Activated CD4-positive, alpha-beta T cell treated with anti-CD3 and anti-CD28 coated beads, Interleukin-2, amount 10 ng/mL, durations not matched to agents 7 days and 5 days (primary cell): Measurements from ENCODE around the gene SPAG9. TPM values are rescaled to one million over a fixed set of nuclear protein-coding genes. Genes with fewer than 3 reads are reported as not detected.
A peak's percentile ranks its signal among the peaks of the same experiment; 100 is the strongest.
"Not testable (repeated sequence)": the region's sequence is repeated elsewhere in the genome, so short reads cannot be mapped to it uniquely, and the experiment has no call there.

Experiments
- CTCF ChIA-PET: fragments of 350-600 bp; sonication (Branson Sonifier 250); formaldehyde crosslinking; loops from one replicate; lab custom pipeline; 2021; ENCODE audit warnings: antibody characterized with exemption; lab: Charles Lee
- POLR2A ChIA-PET: fragments of 350-600 bp; sonication (Branson Sonifier 250); formaldehyde crosslinking; loops from one replicate; lab custom pipeline; 2021; ENCODE audit warnings: antibody characterized with exemption; lab: Charles Lee
- DNase-seq: peaks from one replicate; pipeline ENCODE4 v3.0.0-alpha.2; 2020
- H3K27ac Mint-ChIP-seq: one replicate; pipeline ENCODE4 v1.8.0; 2021; ENCODE audit warnings: mild to moderate bottlenecking, moderate library complexity, mixed read lengths
- H3K27me3 Mint-ChIP-seq: one replicate; pipeline ENCODE4 v1.8.0; 2021; ENCODE audit warnings: mixed read lengths
- H3K36me3 Mint-ChIP-seq: one replicate; pipeline ENCODE4 v1.8.0; 2021; ENCODE audit warnings: low read depth, mixed read lengths
- H3K4me1 Mint-ChIP-seq: one replicate; pipeline ENCODE4 v1.8.0; 2021; ENCODE audit warnings: mixed read lengths
- H3K4me3 Mint-ChIP-seq: one replicate; pipeline ENCODE4 v1.8.0; 2021; ENCODE audit warnings: mild to moderate bottlenecking, moderate library complexity, mixed read lengths
- H3K9me3 Mint-ChIP-seq: one replicate; pipeline ENCODE4 v1.8.0; 2021; ENCODE audit warnings: mixed read lengths
- total RNA-seq, 2 experiments: library from RNA; stranded (reverse); gene quantifications; one replicate each; pipeline ENCODE4 v1.2.3, GENCODE V29; 2021

SPAG9 gene
- total RNA-seq, 2 experiments from 2014 or later, result 43.6 to 58.5 TPM

DNA sequence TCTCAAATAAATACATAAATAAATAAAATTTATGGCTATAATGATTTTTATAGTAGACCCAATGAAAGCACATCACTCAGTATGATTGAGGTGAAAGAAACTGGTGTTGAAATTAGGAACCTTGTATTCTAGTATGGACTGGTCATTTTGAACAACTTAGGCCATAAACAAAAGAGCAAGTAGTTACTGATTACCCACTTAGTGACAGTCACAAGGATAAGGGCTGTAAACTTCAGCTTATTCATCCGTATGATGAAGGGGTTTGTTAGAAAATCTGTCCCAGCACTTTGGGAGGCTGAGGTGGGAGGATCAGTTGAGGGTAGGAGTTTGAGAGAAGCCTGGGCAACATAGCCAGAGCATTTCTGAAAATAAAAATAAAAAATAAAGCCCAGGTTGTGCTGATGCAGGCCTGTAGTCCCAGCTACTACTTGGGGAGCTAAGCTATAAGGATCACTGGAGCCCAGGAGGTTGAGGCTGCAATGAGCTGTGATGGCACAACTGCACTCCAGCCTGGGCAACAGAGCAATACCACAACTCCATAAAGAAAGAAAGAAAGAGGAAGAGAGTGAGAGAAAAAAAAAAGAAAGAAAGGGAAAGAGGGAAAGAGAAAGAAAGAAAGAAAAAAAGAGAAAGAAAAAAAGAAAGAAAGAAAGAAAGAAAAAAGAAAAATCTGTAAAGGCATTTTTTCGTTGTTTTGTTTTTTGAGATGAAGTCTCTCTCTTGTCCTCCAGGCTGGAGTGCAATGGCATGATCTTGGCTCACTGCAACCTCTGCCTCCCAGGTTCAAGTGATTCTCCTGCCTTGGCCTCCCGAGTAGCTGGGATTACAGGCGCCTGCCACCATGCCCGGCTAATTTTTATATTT, 4.2 kb upstream of the SPAG9 start:
- Mint-ChIP-seq H3K27ac (no peak overlapping the region), H3K36me3 (peaks cover 2% of the 10 kb centered on the region), H3K4me3 (no peak overlapping the region), H3K9me3 (no peaks in the 10 kb centered on the region), H3K27me3 (no peaks in the 10 kb centered on the region), H3K4me1 (peaks cover 17% of the 10 kb centered on the region)
- ChIA-PET CTCF (interaction anchor here (0.5 to 2.0 kb wide), 3 partner anchors 8 to 28 kb away, joined by 3 to 7 read pairs (median 5); partner anchors contain the start of gene NME1), POLR2A (no interaction called here)
- DNase-seq, result no peak

DNA sequence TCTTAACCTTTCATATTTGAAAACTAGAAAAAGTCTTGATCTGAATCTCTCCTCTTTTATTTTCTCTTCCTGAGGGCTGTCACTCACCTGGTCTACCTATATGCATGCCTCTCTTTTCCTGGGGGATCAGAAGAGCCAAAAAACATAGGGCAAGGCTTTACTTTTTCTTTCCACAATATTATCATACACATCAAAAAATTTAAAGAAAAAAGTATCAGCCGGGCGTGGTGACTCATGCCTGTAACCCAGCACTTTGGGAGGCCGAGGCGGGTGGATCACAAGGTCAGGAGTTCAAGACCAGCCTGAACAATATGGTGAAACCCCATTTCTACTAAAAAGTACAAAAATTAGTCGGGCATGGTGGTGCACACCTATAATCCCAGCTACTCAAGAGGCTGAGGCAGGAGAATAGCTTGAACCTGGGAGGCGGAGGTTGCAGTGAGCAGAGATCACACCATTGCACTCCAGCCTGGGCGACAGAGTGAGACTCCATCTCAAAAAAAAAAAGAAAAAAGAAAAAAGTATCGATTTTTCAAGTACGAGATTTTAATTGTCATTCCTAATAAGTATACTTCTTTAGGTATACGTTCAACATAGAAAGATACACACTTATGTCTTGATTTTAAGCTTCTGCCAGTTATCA, 1.9 kb upstream of the SPAG9 start:
- H3K9me3 Mint-ChIP-seq, H3K27me3 Mint-ChIP-seq, H3K36me3 Mint-ChIP-seq, DNase-seq, POLR2A ChIA-PET, H3K4me3 Mint-ChIP-seq: not testable (repeated sequence)
- Mint-ChIP-seq H3K27ac (peak overlapping the region; percentile 68), H3K4me1 (peaks cover 40% of the 10 kb centered on the region)
- CTCF ChIA-PET, result interaction anchor here (1.8 to 2.0 kb wide), 2 partner anchors 10 to 31 kb away, joined by 5 to 7 read pairs; partner anchors contain the start of gene NME1

DNA sequence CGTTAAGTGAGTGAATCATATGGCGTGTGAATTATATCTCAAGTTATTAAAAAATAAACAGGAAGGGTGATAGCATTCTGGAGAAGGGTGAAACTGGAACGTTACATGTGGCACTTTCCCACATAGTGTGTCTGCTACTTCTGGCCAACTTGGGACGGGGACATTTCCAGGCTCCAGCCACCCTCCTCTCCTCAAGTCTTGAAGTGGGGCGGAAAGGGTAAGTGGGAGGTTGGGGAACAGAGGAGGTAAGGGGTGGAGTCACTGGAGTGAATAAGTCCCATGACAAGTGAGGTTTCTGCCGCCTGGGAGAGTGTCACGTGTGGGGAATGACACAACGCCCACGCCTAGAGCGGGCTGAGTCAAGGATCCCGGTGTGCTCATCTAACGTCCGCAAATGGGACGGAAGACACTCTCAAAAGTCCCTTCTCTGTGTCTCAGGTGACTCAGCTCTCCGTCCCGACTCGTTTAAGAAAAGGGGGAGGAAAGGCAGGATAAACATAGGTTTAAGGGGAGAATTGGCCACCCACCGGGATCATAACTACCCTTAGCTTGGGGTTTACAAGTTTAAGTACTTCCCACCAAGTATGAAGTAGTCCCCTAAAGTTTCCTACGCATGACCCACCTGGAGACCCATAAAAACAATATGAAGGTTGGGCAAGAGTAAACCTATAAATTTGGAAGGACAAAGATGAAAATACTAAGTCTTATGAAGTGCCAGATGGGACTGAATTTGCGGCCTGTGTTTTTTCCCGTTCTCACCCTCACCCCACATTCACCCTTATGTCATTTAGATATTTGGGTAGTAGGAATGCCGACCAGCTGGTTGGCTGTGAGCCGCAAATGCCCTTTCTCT, 1.2 kb upstream of the SPAG9 start:
- Mint-ChIP-seq H3K27me3 (no peaks in the 10 kb centered on the region), H3K4me3 (peak overlapping the region; percentile 93), H3K9me3 (no peaks in the 10 kb centered on the region), H3K27ac (peak overlapping the region; percentile 100), H3K4me1 (peaks cover 48% of the 10 kb centered on the region), H3K36me3 (peaks cover 8% of the 10 kb centered on the region)
- DNase-seq, result peak; percentile 61
- POLR2A ChIA-PET, result no interaction called here
- CTCF ChIA-PET, result no interaction called here

DNA sequence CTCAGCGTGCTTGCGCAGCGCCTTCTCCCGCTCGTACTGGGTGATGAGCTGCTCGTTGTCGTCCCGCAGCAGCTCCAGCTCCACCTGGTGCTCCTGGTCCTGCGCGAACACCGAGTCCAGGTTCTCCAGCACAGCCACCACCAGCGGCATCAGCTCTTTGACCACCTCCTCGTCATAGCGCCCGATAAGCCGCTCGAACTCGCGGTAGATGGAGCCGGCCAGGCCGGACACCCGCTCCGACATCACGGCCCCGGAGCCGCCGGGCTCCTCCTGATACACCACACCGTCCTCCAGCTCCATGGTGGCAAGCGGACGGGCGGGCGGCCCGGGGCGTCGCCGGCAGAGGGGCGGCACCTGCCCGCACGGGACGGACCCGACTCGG, 320 bp downstream of the SPAG9 start:
- ChIA-PET POLR2A (interaction anchor here (0.6 to 0.8 kb wide), 2 partner anchors 33 to 254 kb away, joined by 3 to 4 read pairs; partner anchors contain the start of genes NME1 and TOB1), CTCF (interaction anchor here (1.0 to 1.3 kb wide), 4 partner anchors 10 to 64 kb away, joined by 3 to 6 read pairs (median 5); partner anchors contain the start of gene NME1)
- Mint-ChIP-seq H3K36me3 (peaks cover 11% of the 10 kb centered on the region), H3K4me1 (peaks cover 62% of the 10 kb centered on the region), H3K27me3 (no peaks in the 10 kb centered on the region), H3K9me3 (no peaks in the 10 kb centered on the region), H3K27ac (peak overlapping the region; percentile 93), H3K4me3 (peak overlapping the region; percentile 90)
- DNase-seq, result peak; percentile 54

GRCh38 chr17:51119415-51120356, 982 bp downstream of the SPAG9 start:
- peak overlapping the region; percentile 93 for H3K27ac Mint-ChIP-seq
- H3K36me3 Mint-ChIP-seq, result peaks cover 16% of the 10 kb centered on the region
- H3K4me1 Mint-ChIP-seq, result peaks cover 65% of the 10 kb centered on the region
- ChIA-PET CTCF (interaction anchor here (0.8 to 1.3 kb wide), 6 partner anchors 9 to 63 kb away, joined by 3 to 6 read pairs (median 4); partner anchors contain the start of gene NME1), POLR2A (interaction anchor here (0.6 to 0.8 kb wide), 2 partner anchors 34 to 253 kb away, joined by 3 to 4 read pairs; partner anchors contain the start of genes NME1 and TOB1)
- no peaks in the 10 kb centered on the region for H3K27me3 Mint-ChIP-seq
- H3K9me3 Mint-ChIP-seq, result no peaks in the 10 kb centered on the region
- peak; percentile 53 for DNase-seq
- H3K4me3 Mint-ChIP-seq, result peak overlapping the region; percentile 90

GRCh38 chr17:51118330-51119195, 2.1 kb downstream of the SPAG9 start:
- ChIA-PET CTCF (interaction anchor here (0.8 to 0.9 kb wide), 2 partner anchors 9 to 35 kb away, joined by 3 read pairs; partner anchors contain the start of gene NME1), POLR2A (no interaction called here)
- DNase-seq, result no peak
- H3K27me3 Mint-ChIP-seq, result no peaks in the 10 kb centered on the region
- peak overlapping the region; percentile 90 for H3K4me3 Mint-ChIP-seq
- H3K27ac Mint-ChIP-seq, result peak overlapping the region; percentile 93
- H3K36me3 Mint-ChIP-seq, result peaks cover 16% of the 10 kb centered on the region
- H3K4me1 Mint-ChIP-seq, result peaks cover 65% of the 10 kb centered on the region
- H3K9me3 Mint-ChIP-seq, result no peaks in the 10 kb centered on the region

- no peak for DNase-seq
- ChIA-PET CTCF (interaction anchor here (0.6 kb wide), 1 partner anchor 120 kb away, joined by 3 read pairs; no protein-coding TSS in a partner anchor), POLR2A (no interaction called here)
- H3K27ac Mint-ChIP-seq, result peak overlapping the region; percentile 33
- no peak overlapping the region for H3K4me3 Mint-ChIP-seq
- peaks cover 48% of the 10 kb centered on the region for H3K4me1 Mint-ChIP-seq
- peaks cover 18% of the 10 kb centered on the region for H3K36me3 Mint-ChIP-seq
- no peaks in the 10 kb centered on the region for H3K27me3 Mint-ChIP-seq
- H3K9me3 Mint-ChIP-seq, result no peaks in the 10 kb centered on the region
Measured at GRCh38 chr17:51115179-51115578, 5.5 kb downstream of the SPAG9 start.

DNA sequence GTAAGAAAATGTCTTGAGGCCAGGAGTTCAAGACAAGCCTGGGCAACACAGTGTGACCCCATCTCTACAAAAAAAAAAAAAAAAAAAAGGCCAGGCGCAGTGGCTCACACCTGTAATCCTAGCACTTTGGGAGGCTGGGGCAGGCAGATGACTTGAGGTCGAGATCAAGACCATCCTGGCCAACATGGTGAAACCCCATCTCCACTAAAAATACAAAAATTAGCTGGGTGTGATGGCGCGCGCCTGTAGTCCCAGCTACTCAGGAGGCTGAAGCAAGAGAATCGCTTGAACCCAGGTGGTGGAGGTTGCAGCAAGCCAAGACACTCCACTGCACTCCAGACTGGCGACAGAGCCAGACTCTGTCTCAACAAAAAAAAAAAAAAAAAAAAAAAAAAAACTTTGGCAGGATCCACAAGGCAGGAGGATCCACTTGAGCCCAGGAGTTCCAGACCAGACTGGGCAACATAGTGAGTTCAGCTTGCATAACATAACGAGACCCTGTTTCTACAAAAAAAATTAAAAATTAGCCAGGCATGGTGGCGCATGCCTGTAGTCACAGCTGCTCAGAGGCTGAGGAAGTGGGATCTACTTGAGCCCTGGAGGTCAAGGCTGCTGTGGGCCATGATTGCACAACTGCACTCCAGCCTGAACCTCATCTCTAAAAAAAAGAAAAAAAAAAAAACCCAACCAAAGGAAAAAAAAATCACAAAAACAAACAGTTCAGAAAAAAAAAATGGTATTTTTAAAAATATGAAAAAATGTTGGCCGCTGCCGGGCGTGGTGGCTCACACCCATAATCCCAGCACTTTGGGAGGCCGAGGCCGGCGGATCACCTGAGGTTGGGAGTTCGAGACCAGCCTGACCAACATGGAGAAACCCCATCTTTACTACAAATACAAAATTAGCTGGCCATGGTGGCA, 8.1 kb downstream of the SPAG9 start:
- CTCF ChIA-PET, result interaction anchor here (0.6 kb wide), 3 partner anchors 11 to 1317 kb away, joined by 3 to 4 read pairs (median 3); no protein-coding TSS in a partner anchor
- peaks cover 16% of the 10 kb centered on the region for H3K36me3 Mint-ChIP-seq
- H3K4me1 Mint-ChIP-seq, result peaks cover 24% of the 10 kb centered on the region
- POLR2A ChIA-PET, result interaction anchor here (0.7 kb wide), 1 partner anchor 49 kb away, joined by 5 read pairs; no protein-coding TSS in a partner anchor
- H3K27ac Mint-ChIP-seq, H3K9me3 Mint-ChIP-seq, H3K27me3 Mint-ChIP-seq, H3K4me3 Mint-ChIP-seq, DNase-seq: not testable (repeated sequence)

DNA sequence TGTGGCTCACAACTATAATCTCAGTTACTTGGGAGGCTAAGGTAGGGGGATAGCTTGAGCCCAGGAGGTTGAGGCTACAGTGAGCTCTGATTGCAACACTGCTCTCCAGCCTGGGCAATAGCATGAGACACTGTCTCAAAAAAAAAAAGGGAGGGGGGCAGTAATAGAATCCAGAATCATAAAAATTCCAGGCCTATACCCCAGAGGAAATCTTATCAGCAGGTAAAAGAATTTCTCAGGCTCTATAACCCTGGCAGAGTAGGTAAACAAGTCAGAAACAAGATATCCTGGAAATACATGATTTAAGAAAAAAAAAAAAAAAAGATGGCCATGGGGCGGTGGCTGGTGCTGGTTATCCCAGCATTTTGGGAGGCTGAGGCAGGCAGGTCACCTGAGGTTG, 12.9 kb downstream of the SPAG9 start:
- Mint-ChIP-seq H3K27me3 (no peaks in the 10 kb centered on the region), H3K27ac (no peak overlapping the region), H3K4me3 (no peak overlapping the region), H3K4me1 (peaks cover 7% of the 10 kb centered on the region), H3K9me3 (no peaks in the 10 kb centered on the region), H3K36me3 (peaks cover 9% of the 10 kb centered on the region)
- no peak for DNase-seq
- POLR2A ChIA-PET, result no interaction called here
- CTCF ChIA-PET, result interaction anchor here (0.6 to 0.7 kb wide), 5 partner anchors 22 to 530 kb away, joined by 3 to 5 read pairs (median 4); no protein-coding TSS in a partner anchor

DNA sequence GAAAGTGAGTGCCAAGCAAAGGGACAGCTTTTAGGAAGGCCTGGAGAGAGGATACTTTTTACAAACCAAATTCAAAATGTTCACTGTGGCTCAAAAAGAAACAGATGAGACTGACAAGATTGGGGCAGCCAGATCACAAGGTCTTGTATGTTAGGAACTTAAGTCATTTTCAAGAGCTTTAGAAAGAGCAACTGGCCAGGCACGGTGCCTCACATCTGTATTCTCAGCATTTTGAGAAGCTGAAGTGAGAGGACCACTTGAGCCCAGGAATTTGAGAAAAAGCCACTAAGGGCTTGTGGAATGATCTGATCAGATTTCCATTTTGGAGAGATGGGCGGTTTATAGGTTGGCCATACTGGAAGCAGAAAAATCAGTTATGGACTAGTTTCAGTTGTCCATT, 17.2 kb downstream of the SPAG9 start:
- POLR2A ChIA-PET, result no interaction called here
- CTCF ChIA-PET, result interaction anchor here (0.6 kb wide), 1 partner anchor 192 kb away, joined by 3 read pairs; no protein-coding TSS in a partner anchor
- Mint-ChIP-seq H3K9me3 (no peaks in the 10 kb centered on the region), H3K4me3 (no peak overlapping the region), H3K27me3 (no peaks in the 10 kb centered on the region), H3K36me3 (peaks cover 5% of the 10 kb centered on the region), H3K4me1 (peaks cover 9% of the 10 kb centered on the region), H3K27ac (no peak overlapping the region)
- DNase-seq, result no peak
